NCI-H748 (cell line): ENCODE results near the gene KRT9.

ENCODE experiments used
- DNase-seq: peaks from one replicate; lab custom pipeline; 2025; ENCODE audit not compliant: unreplicated experiment; lab: John Stamatoyannopoulos, UW

KRT9 gene

GRCh38 chr17:41531993-41532392, 39.9 kb downstream of the KRT9 start:
- no peak for DNase-seq

GRCh38 chr17:41530062-41531048, 41.5 kb downstream of the KRT9 start:
- peak; percentile 40 for DNase-seq

GRCh38 chr17:41529491-41529915, 42.4 kb downstream of the KRT9 start:
- DNase-seq, result peak; percentile 79

GRCh38 chr17:41528959-41529353, 42.9 kb downstream of the KRT9 start:
- DNase-seq, result peak; percentile 90

GRCh38 chr17:41527063-41528023, 44.5 kb downstream of the KRT9 start:
- DNase-seq, result peak; percentile 77

- DNase-seq, result no peak
These were observed 47.6 kb downstream of the KRT9 start for GRCh38 chr17:41524261-41524660.

- peak; percentile 16 for DNase-seq
These were observed 48.1 kb downstream of the KRT9 start for GRCh38 chr17:41523787-41524186.

- DNase-seq, result no peak
These were observed 48.6 kb downstream of the KRT9 start for GRCh38 chr17:41523225-41523593.

- no peak for DNase-seq
These were observed 49.3 kb downstream of the KRT9 start for GRCh38 chr17:41522301-41523224.

GRCh38 chr17:41521574-41522261, 50.1 kb downstream of the KRT9 start:
- peak; percentile 44 for DNase-seq

- DNase-seq, result peak; percentile 95
These were observed 50.9 kb downstream of the KRT9 start for GRCh38 chr17:41520821-41521521.

- peak; percentile 79 for DNase-seq
These were observed 52.2 kb downstream of the KRT9 start for GRCh38 chr17:41519501-41520224.

GRCh38 chr17:41518789-41519449, 52.9 kb downstream of the KRT9 start, which contains the start of gene KRT15:
KRT15 (minus strand) TSS chr17:41518890; CDS start chr17:41518827, 63 bp downstream.
- DNase-seq, result peak; percentile 44

GRCh38 chr17:41518031-41518430, 53.8 kb downstream of the KRT9 start:
- peak; percentile 43 for DNase-seq

- peak; percentile 17 for DNase-seq
These were observed 55.0 kb downstream of the KRT9 start for GRCh38 chr17:41516830-41517283.

GRCh38 chr17:41516147-41516829, 55.6 kb downstream of the KRT9 start:
- no peak for DNase-seq
